Measurements from ENCODE around the gene XPNPEP2.

XPNPEP2 gene

DNA sequence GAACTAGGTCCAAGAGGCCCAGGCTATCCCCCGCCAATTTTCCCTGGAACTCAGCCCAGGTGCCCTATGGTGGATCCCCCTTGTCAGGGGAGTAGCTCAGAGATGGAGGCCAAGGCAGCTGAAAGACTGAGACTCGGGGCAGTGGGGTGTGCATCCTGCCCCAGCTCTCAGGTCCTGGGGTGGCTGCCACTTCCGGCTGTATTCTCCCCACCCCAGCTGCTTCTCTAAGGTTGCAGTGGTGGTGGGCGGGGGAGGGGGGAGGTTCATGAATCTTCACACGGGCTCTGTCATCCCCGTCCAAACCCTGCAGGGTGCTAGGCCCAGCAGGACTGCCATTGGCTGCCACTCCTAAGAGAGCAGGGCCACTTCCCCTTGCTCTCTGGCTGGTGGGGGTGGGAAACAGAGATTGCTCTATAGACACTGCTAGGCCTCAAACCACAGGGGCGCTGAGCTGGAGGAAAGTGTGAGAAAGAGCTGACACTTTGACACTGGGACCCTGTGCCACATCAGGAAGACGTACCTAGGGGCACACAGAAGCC lies 42.4 kb downstream of the XPNPEP2 start:
- peaks cover 11% of the 10 kb centered on the region; the same call in 1 of the 2 replicates for H3K27me3 ChIP-seq (ENCODE audit: control insufficient read depth, insufficient read depth, low read length)
- peaks cover 17% of the 10 kb centered on the region; the same call in 1 of the 2 replicates for H3K4me1 ChIP-seq (ENCODE audit: control insufficient read depth, insufficient read depth, low read length)
- no peaks in the 10 kb centered on the region for H3K9me3 ChIP-seq (ENCODE audit: control insufficient read depth, insufficient read depth, low read depth, low read length)
- H3K27ac ChIP-seq (ENCODE audit: low read depth, low read length): no peak overlapping the region
- H3K36me3 ChIP-seq (ENCODE audit: control insufficient read depth, insufficient read depth, low read length): no peaks in the 10 kb centered on the region
- H3K4me3 ChIP-seq (ENCODE audit: low read depth, low read length): no peak overlapping the region
- H3K9ac ChIP-seq (ENCODE audit: low read length): no peak overlapping the region

DNA sequence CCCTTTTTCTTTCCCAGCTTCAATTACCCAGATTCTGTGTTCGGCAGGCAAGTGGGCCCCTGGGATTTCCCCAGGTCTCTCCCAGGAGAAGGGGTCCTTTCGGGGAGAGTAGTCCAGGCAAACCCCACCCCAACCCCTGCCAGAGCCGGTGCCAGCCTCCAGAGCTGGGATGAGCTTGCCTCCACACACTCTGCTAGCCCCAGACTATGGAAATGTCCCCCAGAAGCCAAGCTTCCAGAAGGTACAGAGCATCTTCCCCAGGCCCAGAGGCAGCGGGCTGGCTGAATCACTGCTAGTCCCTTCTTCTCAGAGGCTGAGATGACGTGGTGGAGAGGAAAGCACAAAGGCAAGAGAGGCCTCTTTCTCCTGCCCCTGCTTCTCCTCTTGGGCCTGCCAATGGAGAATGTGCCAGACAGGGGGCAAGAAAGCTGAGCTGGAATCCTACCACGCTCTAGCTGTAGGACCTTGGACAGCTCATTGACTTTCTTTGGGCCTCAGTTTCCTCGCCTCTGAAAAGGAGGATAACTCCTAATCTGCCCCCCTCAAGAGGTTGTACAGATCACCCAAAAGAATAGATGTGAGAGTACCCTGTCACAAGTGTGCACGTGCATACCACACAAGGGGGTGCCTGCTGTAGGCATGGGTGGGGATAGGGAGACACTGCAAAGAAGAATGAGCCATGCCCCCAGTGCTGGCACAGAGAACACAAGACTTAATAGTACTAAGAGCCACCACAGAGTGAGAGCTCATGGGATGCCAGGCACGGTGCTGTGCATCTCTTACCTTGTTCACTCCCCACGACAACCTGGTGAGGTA lies 43.1 kb downstream of the XPNPEP2 start:
- Histone ChIP-seq H3K4me3 (ENCODE audit: low read depth, low read length) (no peak overlapping the region), H3K27me3 (ENCODE audit: control insufficient read depth, insufficient read depth, low read length) (peaks cover 11% of the 10 kb centered on the region; the same call in 1 of the 2 replicates), H3K36me3 (ENCODE audit: control insufficient read depth, insufficient read depth, low read length) (no peaks in the 10 kb centered on the region), H3K27ac (ENCODE audit: low read depth, low read length) (no peak overlapping the region), H3K4me1 (ENCODE audit: control insufficient read depth, insufficient read depth, low read length) (peaks cover 13% of the 10 kb centered on the region; the same call in 1 of the 2 replicates), H3K9ac (ENCODE audit: low read length) (no peak overlapping the region), H3K9me3 (ENCODE audit: control insufficient read depth, insufficient read depth, low read depth, low read length) (no peaks in the 10 kb centered on the region)

DNA sequence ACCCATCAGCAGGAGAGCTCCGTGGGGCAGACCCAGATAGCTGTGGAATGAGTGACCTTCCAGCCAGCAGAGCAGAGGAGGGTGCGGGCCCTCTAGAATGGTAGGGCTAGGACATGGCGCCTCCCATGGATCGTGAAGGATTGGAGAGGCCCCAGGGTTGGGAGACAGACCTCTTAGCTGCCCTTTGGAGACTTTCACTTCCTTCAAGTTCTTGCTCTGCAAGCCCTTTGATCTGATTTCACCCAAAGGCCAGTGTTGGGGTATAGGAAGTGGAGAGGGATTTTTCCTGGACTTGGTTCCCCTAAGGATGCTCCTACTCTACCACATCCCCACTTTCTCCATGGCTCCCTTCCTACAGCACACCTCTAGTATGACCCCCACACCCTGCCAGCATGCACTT lies 43.9 kb downstream of the XPNPEP2 start:
- no peak overlapping the region for H3K4me3 ChIP-seq (ENCODE audit: low read depth, low read length)
- no peaks in the 10 kb centered on the region for H3K9me3 ChIP-seq (ENCODE audit: control insufficient read depth, insufficient read depth, low read depth, low read length)
- H3K9ac ChIP-seq (ENCODE audit: low read length): no peak overlapping the region
- no peaks in the 10 kb centered on the region for H3K36me3 ChIP-seq (ENCODE audit: control insufficient read depth, insufficient read depth, low read length)
- H3K27me3 ChIP-seq (ENCODE audit: control insufficient read depth, insufficient read depth, low read length): peaks cover 11% of the 10 kb centered on the region; the same call in 1 of the 2 replicates
- peaks cover 6% of the 10 kb centered on the region; the same call in 1 of the 2 replicates for H3K4me1 ChIP-seq (ENCODE audit: control insufficient read depth, insufficient read depth, low read length)
- no peak overlapping the region for H3K27ac ChIP-seq (ENCODE audit: low read depth, low read length)

DNA sequence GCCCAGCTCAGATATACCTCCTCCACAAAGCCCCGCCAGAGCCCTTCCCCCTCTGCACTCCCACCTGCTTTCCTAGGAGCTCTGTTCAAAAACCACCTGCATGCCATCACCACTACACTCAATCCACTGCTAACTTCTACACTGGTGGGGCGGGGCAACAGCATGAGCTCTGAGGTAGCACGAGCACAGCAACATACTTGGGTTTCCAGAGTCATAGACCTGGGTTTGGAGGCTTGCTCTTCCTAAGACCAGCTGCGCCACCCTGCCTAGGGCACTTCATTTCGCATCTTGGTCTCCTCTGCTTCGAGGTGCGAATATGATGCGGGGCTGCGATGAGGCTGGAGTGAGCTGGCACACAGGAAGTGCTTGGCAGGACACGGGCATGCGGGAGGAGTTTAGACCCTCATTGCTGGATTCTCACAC lies 44.5 kb downstream of the XPNPEP2 start:
- Histone ChIP-seq H3K9ac (ENCODE audit: low read length) (no peak overlapping the region), H3K4me3 (ENCODE audit: low read depth, low read length) (no peak overlapping the region)

DNA sequence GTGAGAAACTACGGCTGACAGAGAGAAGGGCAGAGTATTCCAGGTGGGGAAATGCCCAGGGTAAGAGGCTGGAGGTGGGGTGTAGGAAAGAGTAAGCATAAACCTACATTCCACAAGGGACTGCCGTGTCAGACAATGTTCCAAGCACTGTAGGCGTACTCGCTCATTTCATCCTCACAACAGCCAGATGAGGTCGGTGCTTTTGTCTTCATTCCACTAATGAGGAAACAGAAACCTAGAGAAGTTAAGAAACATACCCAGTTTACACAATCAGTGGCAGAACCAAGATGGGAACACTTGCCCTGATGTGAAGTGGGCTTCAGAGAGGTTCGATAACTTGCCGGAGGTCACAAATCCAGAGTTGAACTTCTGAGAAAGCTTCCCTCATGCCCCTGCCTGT lies 45.6 kb downstream of the XPNPEP2 start:
- Histone ChIP-seq H3K9me3 (ENCODE audit: control insufficient read depth, insufficient read depth, low read depth, low read length) (no peaks in the 10 kb centered on the region), H3K27me3 (ENCODE audit: control insufficient read depth, insufficient read depth, low read length) (peaks cover 7% of the 10 kb centered on the region; the same call in 1 of the 2 replicates), H3K9ac (ENCODE audit: low read length) (no peak overlapping the region), H3K36me3 (ENCODE audit: control insufficient read depth, insufficient read depth, low read length) (no peaks in the 10 kb centered on the region), H3K27ac (ENCODE audit: low read depth, low read length) (no peak overlapping the region), H3K4me3 (ENCODE audit: low read depth, low read length) (no peak overlapping the region), H3K4me1 (ENCODE audit: control insufficient read depth, insufficient read depth, low read length) (peaks cover 6% of the 10 kb centered on the region; the same call in 1 of the 2 replicates)

More for the DNA sequence above, 44.5 kb downstream of the XPNPEP2 start:
- Histone ChIP-seq H3K4me1 (ENCODE audit: control insufficient read depth, insufficient read depth, low read length) (peaks cover 6% of the 10 kb centered on the region; the same call in 1 of the 2 replicates), H3K27me3 (ENCODE audit: control insufficient read depth, insufficient read depth, low read length) (peaks cover 11% of the 10 kb centered on the region; the same call in 1 of the 2 replicates), H3K27ac (ENCODE audit: low read depth, low read length) (no peak overlapping the region), H3K36me3 (ENCODE audit: control insufficient read depth, insufficient read depth, low read length) (no peaks in the 10 kb centered on the region), H3K9me3 (ENCODE audit: control insufficient read depth, insufficient read depth, low read depth, low read length) (no peaks in the 10 kb centered on the region)

DNA sequence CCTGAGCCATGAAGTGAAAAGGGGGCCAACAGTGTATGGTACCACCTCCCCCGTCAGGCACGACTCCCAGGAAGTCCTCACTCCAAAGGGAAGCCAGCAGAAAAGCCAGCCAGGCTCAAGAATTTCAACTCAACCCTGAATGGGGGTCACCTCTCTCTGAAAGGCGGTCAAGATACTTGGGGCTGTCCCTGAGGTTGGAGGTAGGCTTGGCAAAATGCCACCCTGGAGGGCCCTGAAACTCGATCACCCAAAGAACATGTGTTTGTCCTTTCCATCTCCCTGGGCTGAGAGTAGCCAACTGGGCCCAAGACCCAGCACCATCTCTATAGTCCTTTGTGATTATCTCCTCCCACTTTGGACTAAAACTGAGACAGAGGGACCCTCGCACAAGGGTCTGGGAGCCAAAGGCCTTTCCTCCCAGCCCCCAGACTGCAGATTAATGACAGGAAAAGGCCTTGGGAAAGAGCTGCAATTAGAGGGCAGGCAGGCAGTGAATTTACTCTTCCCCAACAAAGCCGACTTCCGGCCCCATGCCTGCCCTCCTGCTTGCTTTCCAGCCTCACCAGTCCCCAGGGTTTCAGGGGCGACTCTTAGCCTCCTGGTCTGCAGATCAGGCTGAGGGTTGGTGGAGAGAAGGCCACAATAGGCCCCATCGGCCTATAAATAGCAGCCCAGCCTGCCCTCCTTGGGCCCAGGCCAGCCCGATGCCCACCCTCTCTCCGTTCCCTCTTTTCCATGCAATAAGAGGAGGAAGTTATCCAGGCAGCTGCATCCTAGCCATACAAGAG lies 46.6 kb downstream of the XPNPEP2 start:
- no peaks in the 10 kb centered on the region for H3K36me3 ChIP-seq (ENCODE audit: control insufficient read depth, insufficient read depth, low read length)
- no peak overlapping the region for H3K27ac ChIP-seq (ENCODE audit: low read depth, low read length)
- no peaks in the 10 kb centered on the region for H3K9me3 ChIP-seq (ENCODE audit: control insufficient read depth, insufficient read depth, low read depth, low read length)
- H3K27me3 ChIP-seq (ENCODE audit: control insufficient read depth, insufficient read depth, low read length): peaks cover 7% of the 10 kb centered on the region; the same call in 1 of the 2 replicates
- H3K4me1 ChIP-seq (ENCODE audit: control insufficient read depth, insufficient read depth, low read length): peaks cover 6% of the 10 kb centered on the region; the same call in 1 of the 2 replicates
- no peak overlapping the region for H3K4me3 ChIP-seq (ENCODE audit: low read depth, low read length)
- no peak overlapping the region for H3K9ac ChIP-seq (ENCODE audit: low read length)

DNA sequence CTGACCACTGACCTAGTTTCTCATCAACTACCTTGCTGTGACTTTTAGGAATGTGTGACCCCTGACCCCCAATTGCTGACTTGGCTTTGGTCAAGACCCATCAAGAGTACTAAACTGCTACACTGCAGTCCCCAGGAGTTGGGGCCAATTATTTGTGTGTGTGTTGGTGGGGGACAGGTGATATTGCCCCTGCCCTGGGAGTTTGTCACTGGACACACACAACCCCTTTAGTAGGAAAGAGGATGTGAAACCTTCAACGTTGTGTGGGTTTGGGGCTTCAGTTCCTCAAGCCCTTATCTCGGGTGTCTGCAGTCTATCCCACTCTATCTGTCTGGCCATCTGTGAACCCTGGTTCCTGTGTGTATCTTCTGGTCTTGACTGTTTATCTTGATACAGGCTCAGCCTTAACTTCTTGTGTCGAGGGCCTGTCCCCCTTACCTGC lies 47.5 kb downstream of the XPNPEP2 start:
- peaks cover 6% of the 10 kb centered on the region; the same call in 1 of the 2 replicates for H3K4me1 ChIP-seq (ENCODE audit: control insufficient read depth, insufficient read depth, low read length)
- H3K9me3 ChIP-seq (ENCODE audit: control insufficient read depth, insufficient read depth, low read depth, low read length): no peaks in the 10 kb centered on the region
- no peaks in the 10 kb centered on the region for H3K36me3 ChIP-seq (ENCODE audit: control insufficient read depth, insufficient read depth, low read length)
- peaks cover 7% of the 10 kb centered on the region; the same call in 1 of the 2 replicates for H3K27me3 ChIP-seq (ENCODE audit: control insufficient read depth, insufficient read depth, low read length)
- H3K27ac ChIP-seq (ENCODE audit: low read depth, low read length): no peak overlapping the region
- no peak overlapping the region for H3K9ac ChIP-seq (ENCODE audit: low read length)
- H3K4me3 ChIP-seq (ENCODE audit: low read depth, low read length): no peak overlapping the region

DNA sequence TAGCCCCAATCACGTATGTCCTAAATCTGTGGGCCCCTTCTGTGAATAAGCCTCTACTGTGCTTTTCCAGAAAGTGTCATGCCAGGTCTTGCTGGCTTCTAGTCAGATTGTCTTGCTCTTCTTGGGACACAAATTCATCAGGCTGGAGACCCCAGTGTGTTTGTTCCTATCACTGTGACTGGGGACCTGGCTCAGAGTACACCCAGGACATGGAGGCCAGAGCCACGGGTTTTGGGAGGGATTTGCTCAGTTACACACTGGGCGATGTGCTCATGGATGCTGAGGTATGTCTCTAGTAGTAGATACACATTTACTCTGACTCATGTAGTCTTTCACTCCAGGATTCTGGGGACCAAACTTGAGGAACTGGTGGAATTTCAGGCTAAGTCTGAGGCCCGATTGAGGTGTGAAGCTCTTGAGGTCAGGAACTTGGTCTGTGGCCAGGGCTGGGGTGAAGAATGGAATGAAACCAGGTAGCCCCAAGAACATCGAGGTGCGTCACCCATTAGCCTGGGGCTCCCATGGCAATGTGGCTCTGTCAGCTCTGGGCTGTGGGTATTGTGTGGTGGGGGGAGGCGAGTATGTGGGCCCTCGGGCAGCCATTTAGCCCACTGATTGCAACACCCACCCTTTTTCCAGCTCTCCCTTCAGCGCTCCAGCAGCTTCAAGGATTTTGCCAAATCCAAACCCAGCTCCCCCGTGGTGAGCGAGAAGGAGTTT lies 48.7 kb downstream of the XPNPEP2 start:
- Histone ChIP-seq H3K9ac (ENCODE audit: low read length) (no peak overlapping the region), H3K27ac (ENCODE audit: low read depth, low read length) (no peak overlapping the region), H3K9me3 (ENCODE audit: control insufficient read depth, insufficient read depth, low read depth, low read length) (no peaks in the 10 kb centered on the region), H3K4me3 (ENCODE audit: low read depth, low read length) (no peak overlapping the region), H3K4me1 (ENCODE audit: control insufficient read depth, insufficient read depth, low read length) (no peaks in the 10 kb centered on the region), H3K36me3 (ENCODE audit: control insufficient read depth, insufficient read depth, low read length) (no peaks in the 10 kb centered on the region), H3K27me3 (ENCODE audit: control insufficient read depth, insufficient read depth, low read length) (peaks cover 7% of the 10 kb centered on the region; the same call in 1 of the 2 replicates)

DNA sequence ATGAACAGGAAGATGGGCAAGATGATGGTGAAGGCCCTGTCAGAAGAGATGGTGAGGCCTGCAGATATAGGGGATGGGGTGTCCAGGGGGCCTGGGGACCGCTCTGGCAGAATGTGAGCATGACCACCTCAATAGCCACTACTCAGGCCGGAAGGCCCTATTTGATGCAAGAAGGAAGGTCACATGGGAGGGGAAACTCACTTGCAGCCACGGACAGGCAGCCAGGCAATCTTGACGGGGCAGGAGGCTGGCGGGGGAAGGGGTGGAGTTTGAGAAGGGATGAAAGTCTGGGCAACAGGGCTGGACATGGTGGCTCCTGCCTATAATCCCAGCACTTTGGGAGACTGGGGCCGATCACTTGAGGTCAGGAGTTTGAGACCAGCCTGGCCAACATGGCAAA lies 49.7 kb downstream of the XPNPEP2 start:
- no peaks in the 10 kb centered on the region for H3K9me3 ChIP-seq (ENCODE audit: control insufficient read depth, insufficient read depth, low read depth, low read length)
- no peaks in the 10 kb centered on the region for H3K4me1 ChIP-seq (ENCODE audit: control insufficient read depth, insufficient read depth, low read length)
- H3K36me3 ChIP-seq (ENCODE audit: control insufficient read depth, insufficient read depth, low read length): no peaks in the 10 kb centered on the region
- H3K27ac ChIP-seq (ENCODE audit: low read depth, low read length): no peak overlapping the region
- peaks cover 3% of the 10 kb centered on the region; the same call in 1 of the 2 replicates for H3K27me3 ChIP-seq (ENCODE audit: control insufficient read depth, insufficient read depth, low read length)
- H3K9ac ChIP-seq (ENCODE audit: low read length): no peak overlapping the region
- H3K4me3 ChIP-seq (ENCODE audit: low read depth, low read length): no peak overlapping the region

DNA sequence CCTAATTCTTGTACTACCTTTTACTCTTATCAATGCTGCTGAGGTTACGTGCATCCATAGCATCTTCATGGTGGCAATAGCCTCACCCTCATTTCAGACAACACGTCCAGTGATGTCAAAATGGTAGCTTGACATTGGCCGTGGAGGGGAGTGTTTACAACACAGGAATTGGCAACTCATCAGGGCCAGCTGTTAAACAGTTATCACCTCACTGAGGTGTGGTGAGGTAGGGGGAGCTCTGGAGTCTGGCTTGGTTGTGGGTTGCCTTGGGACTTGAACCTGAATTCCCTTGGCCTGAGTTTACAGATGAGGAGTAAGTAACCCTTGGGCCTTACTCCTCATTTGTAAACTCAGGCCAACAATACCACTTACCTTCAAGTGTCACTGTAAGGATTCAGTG lies 51.4 kb downstream of the XPNPEP2 start:
- Histone ChIP-seq H3K27ac (ENCODE audit: low read depth, low read length) (no peak overlapping the region), H3K4me3 (ENCODE audit: low read depth, low read length) (no peak overlapping the region), H3K4me1 (ENCODE audit: control insufficient read depth, insufficient read depth, low read length) (no peaks in the 10 kb centered on the region), H3K36me3 (ENCODE audit: control insufficient read depth, insufficient read depth, low read length) (no peaks in the 10 kb centered on the region), H3K9me3 (ENCODE audit: control insufficient read depth, insufficient read depth, low read depth, low read length) (no peaks in the 10 kb centered on the region), H3K9ac (ENCODE audit: low read length) (no peak overlapping the region), H3K27me3 (ENCODE audit: control insufficient read depth, insufficient read depth, low read length) (no peaks in the 10 kb centered on the region; the same call in 1 of the 2 replicates)
